HUES48 (cell line): Measurements from ENCODE around the gene AFF3.

Experiments
- H3K27ac ChIP-seq: one replicate; pipeline ENCODE4 v1.7.0; 2013; ENCODE audit warnings: low read depth, low read length, inconsistent platforms
- H3K27me3 ChIP-seq: 2 replicates; pipeline ENCODE4 v1.6.1; 2013; ENCODE audit warnings: mild to moderate bottlenecking, low read length; ENCODE audit not compliant: control insufficient read depth, insufficient read depth
- H3K36me3 ChIP-seq: 2 replicates; pipeline ENCODE4 v1.6.1; 2013; ENCODE audit warnings: low read length; ENCODE audit not compliant: control insufficient read depth, insufficient read depth
- H3K4me1 ChIP-seq: 2 replicates; pipeline ENCODE4 v1.6.1; 2013; ENCODE audit warnings: mild to moderate bottlenecking, low read length; ENCODE audit not compliant: control insufficient read depth, insufficient read depth
- H3K4me3 ChIP-seq: 2 replicates; pipeline ENCODE4 v1.5.1; 2013; ENCODE audit warnings: mild to moderate bottlenecking, low read depth, low read length
- H3K9ac ChIP-seq: 2 replicates; pipeline ENCODE4 v1.6.1; 2013; ENCODE audit warnings: mild to moderate bottlenecking, low read depth, low read length, moderate library complexity
- H3K9me3 ChIP-seq: 2 replicates; pipeline ENCODE4 v1.6.1; 2013; ENCODE audit warnings: low read length; ENCODE audit not compliant: control insufficient read depth, insufficient read depth

Gene AFF3

DNA sequence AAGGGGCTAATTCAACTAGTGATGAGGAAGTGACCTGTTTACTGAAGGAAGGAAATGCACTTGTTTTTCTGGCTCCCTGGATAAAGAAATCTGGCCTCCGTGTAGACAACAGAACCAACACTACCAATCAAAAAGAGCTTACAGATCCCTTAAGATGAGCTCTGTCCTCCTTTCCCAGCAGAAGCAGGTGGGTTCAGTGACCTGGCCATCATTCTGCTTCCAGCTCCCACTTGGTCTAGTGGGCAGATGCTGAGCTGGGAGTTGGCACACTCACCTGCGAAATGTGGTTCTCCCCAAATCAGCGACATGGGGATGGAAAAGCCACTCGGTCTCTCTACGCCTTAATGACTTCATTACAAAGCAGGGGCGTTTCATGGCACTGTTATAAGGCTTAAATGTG is 132.6 kb downstream of the AFF3 start:
- no peak overlapping the region for H3K27ac ChIP-seq
- H3K9me3 ChIP-seq: no peaks in the 10 kb centered on the region
- no peak overlapping the region for H3K4me3 ChIP-seq
- no peak overlapping the region for H3K9ac ChIP-seq
- no peaks in the 10 kb centered on the region for H3K36me3 ChIP-seq
- H3K4me1 ChIP-seq: peaks cover 10% of the 10 kb centered on the region; the same call in 1 of the 2 replicates
- H3K27me3 ChIP-seq: no peaks in the 10 kb centered on the region

DNA sequence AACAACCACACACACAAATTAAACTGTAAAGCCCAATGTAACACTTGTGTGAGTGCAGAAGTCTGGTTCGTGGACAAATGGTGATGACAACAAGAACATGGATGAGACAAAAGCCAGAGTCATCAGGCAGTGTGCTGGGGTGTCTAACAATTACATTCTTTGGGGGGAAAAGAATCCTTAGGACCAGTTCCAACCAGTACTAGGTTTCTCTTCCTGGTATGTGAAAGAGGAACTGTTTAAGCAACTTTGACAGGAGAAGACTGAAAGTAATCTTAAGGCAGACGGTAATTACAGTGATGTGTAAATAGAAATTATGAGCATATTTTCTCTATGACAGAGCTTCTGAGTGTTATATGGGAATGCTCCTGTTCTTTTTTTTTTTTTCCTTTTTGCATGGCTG is 133.4 kb downstream of the AFF3 start:
- Histone ChIP-seq H3K4me3 (no peak overlapping the region), H3K9me3 (no peaks in the 10 kb centered on the region), H3K36me3 (no peaks in the 10 kb centered on the region), H3K27ac (no peak overlapping the region), H3K9ac (no peak overlapping the region), H3K27me3 (no peaks in the 10 kb centered on the region), H3K4me1 (peaks cover 6% of the 10 kb centered on the region; the same call in 1 of the 2 replicates)

DNA sequence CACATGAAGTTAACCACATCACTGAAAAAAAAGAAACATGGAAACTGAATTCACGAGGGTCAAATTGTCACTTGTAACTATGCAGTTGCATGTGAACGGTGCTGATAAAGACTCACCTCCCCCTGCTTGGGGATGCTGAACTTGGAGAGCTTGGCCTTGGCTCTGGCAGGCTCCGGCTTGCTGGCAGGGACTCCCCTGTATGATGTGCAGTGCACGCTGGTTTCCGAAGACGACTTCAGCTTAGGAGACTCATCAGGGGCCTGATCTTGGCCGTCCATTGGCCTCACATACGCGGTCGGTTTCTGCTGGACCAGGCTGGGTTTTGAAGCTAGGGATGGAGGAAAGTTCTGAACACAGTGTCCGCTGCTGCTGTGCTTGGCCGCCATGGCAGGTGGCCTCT is 135.9 kb downstream of the AFF3 start:
- H3K9me3 ChIP-seq: no peaks in the 10 kb centered on the region
- no peaks in the 10 kb centered on the region for H3K36me3 ChIP-seq
- H3K9ac ChIP-seq: no peak overlapping the region
- H3K4me1 ChIP-seq: no peaks in the 10 kb centered on the region
- H3K27me3 ChIP-seq: no peaks in the 10 kb centered on the region
- H3K4me3 ChIP-seq: no peak overlapping the region
- no peak overlapping the region for H3K27ac ChIP-seq

DNA sequence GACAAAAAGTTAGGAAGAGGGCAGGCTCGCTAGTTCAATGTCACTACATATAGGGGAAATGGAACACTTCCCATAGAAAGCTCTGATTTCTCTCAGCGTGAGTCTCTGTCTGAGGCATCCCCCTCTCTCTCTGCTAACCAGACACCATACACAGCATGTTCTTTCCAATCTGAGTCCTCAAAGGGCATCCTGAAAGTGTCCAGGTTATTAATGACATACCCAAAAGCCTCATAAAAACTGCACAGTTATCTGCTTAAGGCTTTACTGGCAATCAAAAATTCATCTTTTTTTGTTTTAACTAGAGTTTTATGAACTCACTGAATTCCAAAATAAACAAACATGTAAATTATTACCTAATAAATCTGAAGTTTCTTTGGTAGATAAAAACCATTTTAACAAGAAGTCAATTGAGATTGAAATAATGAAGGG is 137.4 kb downstream of the AFF3 start:
- Histone ChIP-seq H3K27ac (no peak overlapping the region), H3K9ac (no peak overlapping the region), H3K4me1 (no peaks in the 10 kb centered on the region), H3K9me3 (no peaks in the 10 kb centered on the region), H3K4me3 (no peak overlapping the region), H3K27me3 (no peaks in the 10 kb centered on the region), H3K36me3 (no peaks in the 10 kb centered on the region)

DNA sequence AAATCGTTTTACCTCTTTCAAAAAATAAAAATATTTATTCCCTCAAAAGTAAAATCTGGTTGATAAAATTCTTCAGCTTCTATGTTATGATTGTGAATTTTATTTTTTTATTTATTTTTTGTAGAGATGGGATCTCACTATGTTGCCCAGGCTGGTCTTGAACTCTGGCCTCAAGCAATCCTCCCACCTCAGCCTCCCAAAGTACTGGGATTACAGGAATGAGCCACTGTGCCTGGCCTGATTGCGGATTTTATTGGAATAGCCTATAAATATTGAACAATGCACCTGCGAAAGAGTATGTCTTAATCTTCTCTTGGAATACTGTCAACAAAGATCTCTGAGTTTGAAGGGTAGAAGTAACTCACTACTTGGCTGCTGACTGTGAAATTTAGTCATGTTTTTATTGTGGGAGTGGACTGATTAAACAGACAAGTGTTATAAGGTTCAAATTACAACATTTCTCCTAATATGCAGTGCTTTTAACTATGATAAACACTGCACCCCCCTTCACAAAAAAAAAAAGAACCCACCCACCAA is 138.0 kb downstream of the AFF3 start:
- Histone ChIP-seq H3K4me3 (no peak overlapping the region), H3K9me3 (no peaks in the 10 kb centered on the region), H3K27me3 (no peaks in the 10 kb centered on the region), H3K9ac (no peak overlapping the region), H3K27ac (no peak overlapping the region), H3K4me1 (no peaks in the 10 kb centered on the region), H3K36me3 (no peaks in the 10 kb centered on the region)

DNA sequence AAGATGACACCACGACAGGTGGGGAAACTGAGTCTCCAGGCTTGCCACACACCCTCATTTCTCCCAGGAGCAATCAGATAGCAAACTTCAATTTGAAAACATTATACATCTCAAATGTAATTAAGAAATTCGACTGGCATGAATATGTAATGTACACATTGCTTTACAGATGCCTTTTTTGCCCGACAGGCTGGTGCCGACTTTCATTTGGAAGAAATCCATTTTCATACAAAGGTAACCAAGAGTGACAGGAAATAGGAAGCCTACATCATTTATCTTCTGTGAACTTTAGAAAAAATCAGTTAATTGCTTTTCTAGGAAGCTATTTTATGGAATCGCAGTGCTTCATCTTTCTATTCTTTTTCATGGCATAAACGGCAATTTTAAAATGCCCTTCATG is 140.3 kb downstream of the AFF3 start:
- no peak overlapping the region for H3K27ac ChIP-seq
- no peaks in the 10 kb centered on the region for H3K9me3 ChIP-seq
- H3K4me1 ChIP-seq: no peaks in the 10 kb centered on the region
- no peaks in the 10 kb centered on the region for H3K36me3 ChIP-seq
- no peak overlapping the region for H3K9ac ChIP-seq
- H3K4me3 ChIP-seq: no peak overlapping the region
- H3K27me3 ChIP-seq: no peaks in the 10 kb centered on the region

DNA sequence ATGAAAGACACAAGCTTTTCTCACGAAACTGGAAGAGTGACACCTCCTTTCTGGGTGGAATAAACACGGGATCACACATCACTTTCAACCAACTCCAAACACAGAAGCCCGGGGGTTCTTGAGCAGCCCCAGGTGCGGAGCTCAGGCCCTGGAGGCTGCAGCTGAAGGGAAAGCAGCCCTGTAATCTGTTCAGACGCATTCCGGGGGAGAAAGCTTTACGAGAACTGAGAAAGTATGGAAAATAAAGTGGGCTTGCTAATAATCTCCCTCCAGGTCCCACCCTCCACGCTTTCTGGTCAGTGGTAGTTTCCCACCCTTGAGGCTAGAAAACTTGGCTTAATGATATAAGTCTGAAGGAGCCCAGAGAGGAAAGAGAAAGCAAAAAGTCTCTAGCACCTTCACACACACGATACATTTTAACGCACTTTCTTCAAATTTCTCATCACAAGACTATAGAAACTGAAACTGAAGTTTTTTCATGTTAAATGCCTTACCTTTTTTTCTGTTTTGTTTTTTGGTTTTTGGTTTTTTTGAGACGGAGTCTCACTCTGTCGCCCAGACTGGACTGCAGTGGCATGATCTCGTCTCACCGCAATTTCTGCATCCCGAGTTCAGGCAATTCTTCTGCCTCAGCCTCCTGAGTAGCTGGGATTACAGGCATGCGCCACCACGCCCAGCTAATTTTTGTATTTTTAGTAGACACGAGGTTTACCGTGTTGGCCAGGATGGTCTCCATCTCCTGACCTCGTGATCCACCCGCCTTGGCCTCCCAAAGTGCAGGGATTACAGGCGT is 141.3 kb downstream of the AFF3 start:
- Histone ChIP-seq H3K36me3 (no peaks in the 10 kb centered on the region), H3K4me1 (no peaks in the 10 kb centered on the region), H3K9me3 (no peaks in the 10 kb centered on the region), H3K4me3 (no peak overlapping the region), H3K27ac (no peak overlapping the region), H3K9ac (no peak overlapping the region), H3K27me3 (no peaks in the 10 kb centered on the region)

DNA sequence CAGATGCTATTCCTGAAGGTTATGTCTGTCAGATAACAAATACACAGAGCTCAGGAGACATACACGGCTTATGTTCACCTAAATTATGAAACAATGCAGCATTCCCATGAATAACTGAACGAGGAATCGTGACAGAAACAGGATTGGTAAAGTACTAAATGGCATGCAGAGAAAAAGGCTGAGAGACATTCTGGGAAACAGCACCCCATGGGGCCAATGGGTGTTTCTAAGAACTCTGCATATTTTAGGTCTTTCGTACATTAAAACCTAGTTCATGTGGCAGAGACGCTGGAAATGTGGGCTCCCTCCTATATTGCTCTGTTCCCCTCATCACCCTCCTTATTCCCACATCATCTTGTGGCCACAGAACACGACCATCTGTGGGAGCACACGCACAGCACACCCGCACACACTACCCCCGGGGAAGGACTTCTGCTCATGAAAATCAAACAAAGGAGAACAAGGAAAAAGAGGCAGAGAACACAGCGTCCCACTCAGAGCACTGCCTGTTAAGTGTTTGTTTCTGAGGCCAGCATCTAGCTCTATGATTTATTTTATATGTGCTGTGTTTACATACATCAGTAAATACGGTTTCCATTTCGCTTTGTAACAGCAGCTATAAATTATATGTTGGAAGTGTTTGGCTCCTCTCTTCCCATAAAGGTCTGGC is 143.6 kb downstream of the AFF3 start:
- Histone ChIP-seq H3K4me3 (no peak overlapping the region), H3K4me1 (no peaks in the 10 kb centered on the region), H3K27me3 (no peaks in the 10 kb centered on the region), H3K9me3 (no peaks in the 10 kb centered on the region), H3K9ac (no peak overlapping the region), H3K27ac (no peak overlapping the region), H3K36me3 (no peaks in the 10 kb centered on the region)

DNA sequence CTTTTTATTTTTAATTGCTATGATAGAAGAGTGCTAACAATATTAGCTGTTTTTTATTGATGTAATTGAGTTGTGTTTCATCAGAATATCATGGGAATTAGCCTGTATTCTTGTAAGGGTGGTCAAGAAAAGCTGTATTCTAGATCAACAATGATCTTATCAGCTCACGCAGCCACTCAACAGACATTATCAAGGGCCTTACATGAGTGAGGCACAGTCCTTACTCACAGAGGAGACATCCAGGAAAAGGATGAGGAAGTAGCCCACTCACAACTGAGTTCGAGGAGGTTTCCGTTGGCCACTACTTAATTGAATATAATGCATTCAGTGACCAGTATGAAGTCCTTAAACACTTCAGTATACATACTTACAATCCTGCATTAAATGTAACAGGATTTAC is 152.5 kb downstream of the AFF3 start:
- Histone ChIP-seq H3K27me3 (no peaks in the 10 kb centered on the region), H3K27ac (no peak overlapping the region), H3K9me3 (no peaks in the 10 kb centered on the region), H3K4me3 (no peak overlapping the region), H3K36me3 (no peaks in the 10 kb centered on the region), H3K4me1 (no peaks in the 10 kb centered on the region), H3K9ac (no peak overlapping the region)

DNA sequence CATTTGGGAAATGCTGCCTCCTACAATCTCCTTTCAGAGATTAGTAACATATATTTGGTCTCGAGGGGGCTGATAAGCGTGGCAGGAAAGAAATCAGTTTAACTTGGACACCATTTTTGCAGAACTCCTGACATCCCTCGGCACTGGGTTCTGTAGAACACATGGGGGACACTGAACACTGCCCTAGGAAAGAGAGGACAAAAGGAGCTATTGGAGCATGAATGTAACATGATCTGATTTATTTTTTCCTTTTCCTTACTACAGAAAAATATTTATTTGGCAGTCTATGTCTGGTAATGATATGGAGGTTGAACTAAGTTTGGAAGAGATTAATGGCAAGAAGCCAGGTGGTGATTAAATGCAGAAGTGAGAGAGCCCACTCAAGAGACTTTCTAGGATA is 153.8 kb downstream of the AFF3 start:
- H3K27me3 ChIP-seq: no peaks in the 10 kb centered on the region
- no peak overlapping the region for H3K27ac ChIP-seq
- no peak overlapping the region for H3K9ac ChIP-seq
- no peak overlapping the region for H3K4me3 ChIP-seq
- no peaks in the 10 kb centered on the region for H3K9me3 ChIP-seq
- H3K4me1 ChIP-seq: no peaks in the 10 kb centered on the region
- no peaks in the 10 kb centered on the region for H3K36me3 ChIP-seq

DNA sequence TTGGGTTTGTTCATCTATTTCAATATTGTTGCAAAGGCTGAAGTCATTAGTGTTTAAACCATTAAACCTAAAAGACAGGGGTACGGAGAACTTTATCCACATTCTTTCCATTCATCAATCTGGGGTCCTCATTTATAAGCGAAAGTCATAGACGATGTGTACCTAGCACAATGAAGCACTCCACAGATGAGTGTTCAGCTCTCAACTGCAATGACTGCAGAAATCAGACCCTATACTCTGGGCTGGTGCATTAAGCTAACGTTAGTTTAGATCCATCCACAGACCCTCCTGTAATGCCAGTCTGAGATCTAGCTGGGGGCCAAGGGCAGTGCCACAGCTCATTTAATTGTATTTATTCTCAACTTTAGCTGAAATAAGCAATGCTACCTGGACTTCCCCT is 155.2 kb downstream of the AFF3 start:
- Histone ChIP-seq H3K4me1 (no peaks in the 10 kb centered on the region), H3K27me3 (no peaks in the 10 kb centered on the region), H3K4me3 (no peak overlapping the region), H3K9ac (no peak overlapping the region), H3K36me3 (no peaks in the 10 kb centered on the region), H3K9me3 (no peaks in the 10 kb centered on the region), H3K27ac (no peak overlapping the region)
